GM18951 (cell line): ENCODE results near the gene LMNB1.
A peak's percentile ranks its signal among the peaks of the same experiment; 100 is the strongest.
"Not testable (repeated sequence)": the region's sequence is repeated elsewhere in the genome, so short reads cannot be mapped to it uniquely, and the experiment has no call there.

Experiments
- POLR2A ChIP-seq: IDR thresholded peaks from 4 replicates; pipeline ENCODE4 v1.6.1; 2011; ENCODE audit warnings: mild to moderate bottlenecking; ENCODE audit not compliant: insufficient read length, insufficient read depth; ENCODE audit errors: extremely low read depth
- in situ Hi-C: fragments of 300-500 bp; cut with MboI; formaldehyde crosslinking; loops from one replicate; pipeline ENCODE4 v1.12.0; 2022; ENCODE audit warnings: low sequenced_read_pairs, mixed read lengths, inconsistent platforms; ENCODE audit not compliant: unreplicated experiment

The LMNB1 gene

GRCh38 chr5:126757713-126758357 is 19.1 kb upstream of the LMNB1 start:
- no peak for TF ChIP-seq POLR2A
- in situ Hi-C loops = no loop called here

GRCh38 chr5:126763371-126763770 is 13.6 kb upstream of the LMNB1 start:
- in situ Hi-C loops = no loop called here
- TF ChIP-seq POLR2A = no peak

GRCh38 chr5:126769703-126770102 is 7.2 kb upstream of the LMNB1 start:
- no peak for TF ChIP-seq POLR2A
- in situ Hi-C loops = no loop called here

GRCh38 chr5:126773536-126773935 is 3.4 kb upstream of the LMNB1 start:
- in situ Hi-C loops = not testable (repeated sequence)

- in situ Hi-C loops = not testable (repeated sequence)
Observed at GRCh38 chr5:126774595-126774994, 2.3 kb upstream of the LMNB1 start.

GRCh38 chr5:126777257-126777974 is 480 bp downstream of the LMNB1 start:
- no peak for TF ChIP-seq POLR2A
- in situ Hi-C loops = no loop called here

GRCh38 chr5:126777975-126778674 is 1.2 kb downstream of the LMNB1 start:
- in situ Hi-C loops = no loop called here
- peak; percentile 95 for TF ChIP-seq POLR2A

- TF ChIP-seq POLR2A = no peak
- in situ Hi-C loops = no loop called here
Observed at GRCh38 chr5:126778675-126779403, 1.9 kb downstream of the LMNB1 start.

- in situ Hi-C loops = no loop called here
Observed at GRCh38 chr5:126780165-126780827, 3.4 kb downstream of the LMNB1 start.

GRCh38 chr5:126788409-126788808 is 11.5 kb downstream of the LMNB1 start:
- in situ Hi-C loops = not testable (repeated sequence)

More at GRCh38 chr5:126780165-126780827, 3.4 kb downstream of the LMNB1 start:
- no peak for TF ChIP-seq POLR2A

- in situ Hi-C loops = loop anchor here (5.0 kb wide), 1 partner anchor 116 kb away; no protein-coding TSS in a partner anchor
Observed at GRCh38 chr5:126793097-126793496, 16.2 kb downstream of the LMNB1 start.

GRCh38 chr5:126793648-126794047 is 16.7 kb downstream of the LMNB1 start:
- in situ Hi-C loops = loop anchor here (5.0 kb wide), 1 partner anchor 116 kb away; no protein-coding TSS in a partner anchor

More at GRCh38 chr5:126793097-126793496, 16.2 kb downstream of the LMNB1 start:
- no peak for TF ChIP-seq POLR2A

- in situ Hi-C loops = loop anchor here (5.0 kb wide), 1 partner anchor 117 kb away; no protein-coding TSS in a partner anchor
- no peak for TF ChIP-seq POLR2A
Observed at GRCh38 chr5:126794157-126794828, 17.4 kb downstream of the LMNB1 start.
